Ectodermal cell (in vitro differentiated cells): ENCODE data around the gene KLHL40.
"Not testable (repeated sequence)": the region's sequence is repeated elsewhere in the genome, so short reads cannot be mapped to it uniquely, and the experiment has no call there.

Experiments used
- H3K27ac ChIP-seq: 2 replicates; pipeline ENCODE4 v1.7.0; 2013; ENCODE audit warnings: mild to moderate bottlenecking, low read depth, low read length; ENCODE audit not compliant: insufficient read depth, poor library complexity, severe bottlenecking
- H3K27me3 ChIP-seq: 2 replicates; pipeline ENCODE4 v1.7.0; 2013; ENCODE audit warnings: mild to moderate bottlenecking, low read length; ENCODE audit not compliant: insufficient read depth, control insufficient read depth, poor library complexity, severe bottlenecking
- H3K36me3 ChIP-seq: one replicate; pipeline ENCODE4 v1.7.0; 2013; ENCODE audit warnings: low read length; ENCODE audit not compliant: control insufficient read depth, insufficient read depth
- H3K4me1 ChIP-seq: one replicate; pipeline ENCODE4 v1.7.0; 2013; ENCODE audit warnings: low read length; ENCODE audit not compliant: control insufficient read depth, insufficient read depth
- H3K4me3 ChIP-seq: 2 replicates; pipeline ENCODE4 v1.7.0; 2013; ENCODE audit warnings: low read depth, low read length, control low read depth; ENCODE audit not compliant: insufficient read depth
- H3K9me3 ChIP-seq: 2 replicates; pipeline ENCODE4 v1.7.0; 2013; ENCODE audit warnings: mild to moderate bottlenecking, low read length, moderate library complexity; ENCODE audit not compliant: control insufficient read depth
- WGBS, 2 experiments: methylation state at CpG; one replicate each; pipeline ENCODE4 v1.1.7; 2013; ENCODE audit warnings: missing lambda C conversion rate in 2 of 2; 5-methylcytosine and 5-hydroxymethylcytosine counted together

KLHL40 gene

DNA sequence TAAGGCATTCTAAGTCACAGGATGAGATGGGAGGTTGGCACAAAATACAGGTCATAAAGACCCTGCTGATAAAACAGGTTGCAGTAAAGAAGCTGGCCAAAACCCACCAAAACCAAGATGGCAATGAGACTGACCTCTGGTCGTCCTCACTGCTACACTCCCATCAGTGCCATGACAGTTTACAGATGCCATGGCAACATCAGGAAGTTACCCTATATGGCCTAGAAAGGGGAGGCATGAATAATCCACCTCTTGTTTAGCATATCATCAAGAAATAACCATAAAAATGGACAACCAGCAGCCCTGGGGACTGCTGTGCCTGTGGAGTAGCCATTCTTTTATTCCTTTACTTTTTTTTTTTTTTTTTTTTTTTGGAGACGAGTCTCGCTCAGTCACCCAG lies 37.1 kb downstream of the KLHL40 start:
- H3K9me3 ChIP-seq, H3K27ac ChIP-seq, H3K36me3 ChIP-seq, H3K4me1 ChIP-seq, H3K4me3 ChIP-seq, H3K27me3 ChIP-seq: not testable (repeated sequence)
- 89 to 94% methylated on average over 3 of the region's 3 CpGs for WGBS, 2 experiments

DNA sequence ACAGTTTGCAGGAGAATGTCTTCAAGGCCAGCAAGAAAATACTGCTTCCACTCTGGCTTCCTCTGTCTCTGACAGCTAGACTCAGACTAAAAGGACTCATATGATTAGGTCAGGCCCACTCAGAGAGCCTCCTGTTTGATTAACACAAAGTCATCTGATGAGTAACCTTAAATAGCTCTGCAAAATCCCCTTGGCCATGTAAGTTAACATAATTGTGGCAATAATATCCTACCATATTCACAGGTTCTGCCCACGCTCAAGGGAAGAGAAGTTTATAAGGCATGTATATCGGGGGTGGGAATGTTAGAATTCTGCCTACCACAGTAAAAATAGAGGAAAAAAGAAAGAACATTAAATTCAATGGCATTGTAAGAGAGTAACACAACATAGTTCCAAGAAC lies 37.9 kb downstream of the KLHL40 start:
- 100% methylated on average over 1 of the region's 2 CpGs; no CpG with 5 or more reads in 1 of the 2 experiments for WGBS, 2 experiments
- no peaks in the 10 kb centered on the region for H3K36me3 ChIP-seq
- H3K27ac ChIP-seq: no peak overlapping the region
- H3K4me3 ChIP-seq: no peak overlapping the region
- H3K9me3 ChIP-seq: no peaks in the 10 kb centered on the region
- no peaks in the 10 kb centered on the region for H3K27me3 ChIP-seq
- no peaks in the 10 kb centered on the region for H3K4me1 ChIP-seq

GRCh38 chr3:42725454-42725853 lies 40.1 kb downstream of the KLHL40 start:
- no peaks in the 10 kb centered on the region for H3K4me1 ChIP-seq
- H3K27ac ChIP-seq: no peak overlapping the region
- no peak overlapping the region for H3K4me3 ChIP-seq
- no peaks in the 10 kb centered on the region for H3K27me3 ChIP-seq
- no peaks in the 10 kb centered on the region for H3K9me3 ChIP-seq
- 89 to 90% methylated on average over 2 of the region's 2 CpGs for WGBS, 2 experiments
- no peaks in the 10 kb centered on the region for H3K36me3 ChIP-seq

DNA sequence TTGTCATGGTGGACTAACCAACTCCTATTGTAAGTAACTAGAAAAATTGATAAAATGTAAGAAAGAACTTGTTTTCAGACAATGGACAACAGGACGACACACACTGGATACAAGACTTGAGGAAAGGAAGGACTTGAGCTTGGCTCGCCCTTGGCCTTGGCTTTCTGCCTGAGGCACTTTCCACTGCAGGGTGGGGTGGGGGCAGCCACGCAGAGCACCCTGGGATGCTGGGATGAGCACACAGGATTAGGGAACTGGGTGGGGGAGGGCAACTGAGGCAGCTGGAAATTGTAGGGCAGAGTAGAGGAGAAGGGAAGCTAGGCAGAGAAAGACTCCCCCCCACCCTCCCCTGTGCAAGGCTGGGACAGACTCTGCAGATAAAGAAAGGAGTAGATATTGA lies 42.7 kb downstream of the KLHL40 start:
- Histone ChIP-seq H3K4me3 (no peak overlapping the region), H3K4me1 (no peaks in the 10 kb centered on the region)
- WGBS, 2 experiments: 64 to 73% methylated on average over 3 of the region's 3 CpGs

GRCh38 chr3:42728668-42729364 lies 43.5 kb downstream of the KLHL40 start:
- Histone ChIP-seq H3K27me3 (no peaks in the 10 kb centered on the region), H3K36me3 (no peaks in the 10 kb centered on the region), H3K4me1 (peaks cover 3% of the 10 kb centered on the region), H3K27ac (no peak overlapping the region), H3K9me3 (no peaks in the 10 kb centered on the region), H3K4me3 (no peak overlapping the region)
- WGBS, 2 experiments: 93 to 95% methylated on average over 3 of the region's 3 CpGs

More for the DNA sequence above, 42.7 kb downstream of the KLHL40 start:
- H3K36me3 ChIP-seq: no peaks in the 10 kb centered on the region
- H3K27me3 ChIP-seq: no peaks in the 10 kb centered on the region
- H3K9me3 ChIP-seq: no peaks in the 10 kb centered on the region
- H3K27ac ChIP-seq: no peak overlapping the region

GRCh38 chr3:42729404-42730145 lies 44.2 kb downstream of the KLHL40 start:
- no peaks in the 10 kb centered on the region for H3K9me3 ChIP-seq
- WGBS, 2 experiments: 93% methylated on average over 6 of the region's 6 CpGs
- H3K4me1 ChIP-seq: peaks cover 3% of the 10 kb centered on the region
- no peak overlapping the region for H3K27ac ChIP-seq
- no peak overlapping the region for H3K4me3 ChIP-seq
- H3K36me3 ChIP-seq: no peaks in the 10 kb centered on the region
- no peaks in the 10 kb centered on the region for H3K27me3 ChIP-seq

GRCh38 chr3:42730294-42730693 lies 45.0 kb downstream of the KLHL40 start:
- no peaks in the 10 kb centered on the region for H3K36me3 ChIP-seq
- no peak overlapping the region for H3K4me3 ChIP-seq
- 85 to 87% methylated on average over 11 of the region's 11 CpGs for WGBS, 2 experiments
- no peaks in the 10 kb centered on the region for H3K9me3 ChIP-seq
- no peak overlapping the region for H3K27ac ChIP-seq
- no peaks in the 10 kb centered on the region for H3K27me3 ChIP-seq
- peaks cover 3% of the 10 kb centered on the region for H3K4me1 ChIP-seq

GRCh38 chr3:42730706-42731420 lies 45.5 kb downstream of the KLHL40 start:
- 94 to 95% methylated on average over 3 of the region's 3 CpGs for WGBS, 2 experiments

DNA sequence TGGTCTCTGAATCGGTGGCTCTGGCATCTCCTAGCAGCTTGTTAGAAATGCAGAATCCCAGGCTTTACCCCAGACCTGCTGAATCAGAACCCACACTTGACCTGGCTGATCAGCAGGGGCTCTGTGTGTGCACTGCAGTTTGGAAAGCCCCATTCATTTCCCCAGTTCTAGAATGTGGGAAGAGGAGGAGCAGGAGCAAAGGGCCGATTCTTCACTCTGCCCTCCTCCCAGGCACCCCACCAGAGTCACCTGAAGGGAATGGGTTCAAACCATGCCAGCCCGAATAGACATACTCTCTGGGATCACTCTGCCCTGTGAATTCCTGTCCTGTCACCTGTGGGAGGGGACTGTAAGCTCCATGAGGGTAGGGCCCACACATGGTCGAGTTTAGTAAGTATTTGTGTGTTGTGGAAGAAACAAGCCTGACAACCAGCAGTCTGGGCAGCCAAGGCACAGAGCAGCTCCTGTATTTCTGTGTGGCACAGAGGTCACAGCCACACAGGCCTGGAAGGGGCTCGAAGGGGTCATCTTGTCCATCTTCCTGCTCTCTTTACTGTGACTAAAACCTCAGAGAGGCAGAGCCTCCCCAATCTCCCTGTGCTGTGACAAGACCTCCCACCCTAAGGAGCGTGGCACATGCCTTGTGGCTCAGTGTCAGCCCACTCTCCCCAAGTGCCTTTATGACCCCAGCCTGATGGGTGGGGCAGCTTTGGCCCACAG lies 46.3 kb downstream of the KLHL40 start:
- H3K4me3 ChIP-seq: no peak overlapping the region
- H3K27ac ChIP-seq: no peak overlapping the region
- peaks cover 3% of the 10 kb centered on the region for H3K4me1 ChIP-seq
- no peaks in the 10 kb centered on the region for H3K36me3 ChIP-seq
- H3K27me3 ChIP-seq: no peaks in the 10 kb centered on the region
- H3K9me3 ChIP-seq: no peaks in the 10 kb centered on the region
- 88 to 92% methylated on average over 6 of the region's 6 CpGs for WGBS, 2 experiments

More at GRCh38 chr3:42730706-42731420, 45.5 kb downstream of the KLHL40 start:
- Histone ChIP-seq H3K4me1 (peaks cover 3% of the 10 kb centered on the region), H3K4me3 (no peak overlapping the region), H3K9me3 (no peaks in the 10 kb centered on the region), H3K27me3 (no peaks in the 10 kb centered on the region), H3K27ac (no peak overlapping the region), H3K36me3 (no peaks in the 10 kb centered on the region)
